ENCODE measurements around the gene CAMSAP2.
A peak's percentile ranks its signal among the peaks of the same experiment; 100 is the strongest.
"Not testable (repeated sequence)": the region's sequence is repeated elsewhere in the genome, so short reads cannot be mapped to it uniquely, and the experiment has no call there.

Gene CAMSAP2

DNA sequence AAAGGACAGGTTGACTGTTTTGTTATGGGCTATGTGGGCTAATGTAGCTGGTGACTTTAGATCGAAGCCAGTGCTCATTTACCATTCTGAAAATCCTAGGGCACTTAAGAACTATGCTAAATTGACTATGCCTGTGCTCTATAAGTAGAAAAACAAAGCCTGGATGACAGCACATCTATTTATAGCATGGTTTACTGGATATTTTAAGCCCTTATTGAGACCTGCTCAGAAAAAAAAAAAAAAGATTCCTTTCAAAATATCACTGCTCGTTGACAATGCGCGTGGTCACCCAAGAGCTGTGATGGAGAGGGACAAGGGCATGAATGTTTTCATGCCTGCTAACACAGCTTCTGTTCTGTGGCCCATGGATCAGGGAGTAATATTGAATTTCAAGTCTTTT, 48.1 kb downstream of the CAMSAP2 start:
- no peak for DNase-seq

DNA sequence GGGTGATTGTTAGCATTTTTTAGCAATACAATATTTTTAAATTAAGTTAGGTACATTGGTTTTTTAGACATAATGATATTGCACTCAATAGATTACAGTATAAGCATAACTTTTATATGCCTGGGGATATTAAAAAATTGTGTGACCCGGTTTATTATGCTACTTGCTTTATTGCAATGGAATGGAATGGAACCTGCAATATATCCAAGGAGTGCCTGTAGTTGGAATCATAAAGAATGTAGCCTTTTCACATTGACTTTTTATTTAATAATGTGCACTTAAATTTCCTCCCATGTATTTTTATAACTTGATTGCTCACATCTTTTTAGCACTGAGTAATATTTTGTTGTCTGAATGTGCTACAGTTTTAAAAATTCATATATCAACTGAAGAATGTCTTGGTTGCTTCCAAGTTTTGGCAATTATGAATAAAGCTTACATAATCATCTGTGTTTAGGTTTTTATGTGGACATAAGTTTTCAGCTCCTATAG, 49.2 kb downstream of the CAMSAP2 start:
- DNase-seq = no peak

DNA sequence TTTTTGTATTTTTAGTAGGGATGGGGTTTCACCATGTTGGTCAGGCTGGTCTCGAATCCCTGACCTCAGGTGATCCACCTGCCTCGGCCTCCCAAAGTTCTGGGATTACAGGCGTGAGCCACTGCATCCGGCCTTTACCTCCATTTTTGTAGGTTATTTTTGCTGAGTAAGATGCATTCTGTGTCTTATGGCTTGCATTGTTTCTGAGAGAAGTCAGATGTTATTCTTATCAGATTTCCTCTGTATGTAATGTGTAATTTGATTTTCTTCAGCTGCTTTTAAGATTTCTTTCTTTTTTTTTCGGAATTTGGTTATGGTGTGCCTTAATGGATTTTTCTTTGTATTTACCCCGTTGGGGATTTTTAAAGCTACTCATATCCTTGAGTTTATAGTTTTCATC, 52.3 kb downstream of the CAMSAP2 start:
- not testable (repeated sequence) for DNase-seq

DNA sequence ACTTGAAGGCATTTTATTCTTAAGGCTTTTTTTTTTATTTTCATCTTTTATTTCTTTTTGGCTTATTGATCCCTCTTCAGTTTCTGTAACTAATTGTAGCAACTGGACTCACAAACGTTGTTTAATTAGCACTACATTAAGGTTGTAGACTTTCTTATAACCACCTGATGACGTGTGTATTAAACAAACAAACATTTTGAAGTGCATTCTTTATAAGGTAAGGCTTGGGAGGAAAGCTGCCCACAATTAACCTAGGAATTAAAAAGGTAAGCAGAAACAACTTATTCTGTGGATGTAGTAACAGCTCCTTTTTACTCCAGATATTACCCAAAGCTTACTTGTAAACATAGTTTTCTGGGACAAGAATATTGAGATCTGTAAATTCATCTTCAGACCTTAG, 55.0 kb downstream of the CAMSAP2 start:
- no peak for DNase-seq

DNA sequence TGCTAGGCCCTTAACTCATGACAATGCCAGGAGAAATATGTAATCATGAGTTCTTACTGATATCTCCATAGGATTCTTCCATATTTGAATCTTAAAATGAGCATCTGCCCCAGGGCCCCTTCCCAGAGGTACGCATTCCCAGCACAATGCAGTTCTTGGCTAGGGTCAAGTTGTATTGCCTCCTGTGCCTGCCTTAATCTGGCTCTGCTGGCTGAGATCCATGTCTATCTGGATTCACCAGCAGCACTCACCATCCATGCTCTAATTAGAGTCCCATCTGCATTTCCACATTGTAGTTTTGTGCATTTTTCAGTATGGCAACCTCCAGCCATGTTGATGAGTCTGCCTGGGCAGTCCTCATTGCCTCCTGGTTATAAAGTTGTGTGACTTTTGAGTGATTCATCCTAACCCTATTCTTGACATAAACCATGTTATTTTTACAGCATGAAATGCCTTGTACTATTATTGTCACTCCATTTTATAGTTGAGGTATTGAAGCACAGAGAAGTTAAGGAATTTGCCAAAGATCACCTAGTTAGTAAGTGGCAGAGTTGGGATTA, 55.9 kb downstream of the CAMSAP2 start:
- DNase-seq = no peak

DNA sequence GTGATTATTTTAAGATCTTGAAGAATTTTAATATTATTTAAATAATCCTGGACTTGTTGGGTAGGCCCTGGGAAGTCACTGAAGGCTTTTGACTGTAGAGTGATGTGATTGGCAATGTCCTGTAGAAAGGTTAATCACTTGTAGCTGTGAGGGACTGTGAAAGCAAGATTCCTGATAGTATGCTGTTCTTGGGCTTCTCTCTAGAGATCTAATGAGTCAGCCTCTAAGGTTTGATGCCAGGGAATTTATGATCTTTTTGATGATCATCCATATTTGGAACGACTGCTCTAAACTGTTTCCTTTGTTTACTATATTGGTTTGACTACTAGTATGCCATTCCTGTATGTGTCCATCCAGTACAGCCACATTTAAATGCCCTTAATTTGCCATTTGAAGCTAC, 56.5 kb downstream of the CAMSAP2 start:
- DNase-seq = peak; percentile 10

DNA sequence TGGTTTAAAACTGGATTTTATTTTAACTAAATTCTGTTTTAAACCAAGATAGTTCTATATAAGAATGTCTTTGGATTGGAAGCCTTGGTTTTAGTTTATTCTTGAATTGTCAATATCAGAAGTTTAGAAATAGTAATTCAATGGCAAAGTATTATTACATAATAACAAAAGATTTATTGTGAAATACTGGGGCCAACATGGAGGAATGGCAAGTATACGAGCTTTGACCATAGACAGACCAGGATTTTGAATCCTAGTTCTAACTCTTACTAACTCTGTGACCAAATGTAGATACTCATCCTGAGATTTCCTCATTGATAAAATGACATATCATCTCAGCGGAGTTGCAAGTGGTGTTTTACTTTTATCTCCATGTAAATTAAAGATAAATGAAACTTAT, 63.3 kb downstream of the CAMSAP2 start:
- DNase-seq = no peak

DNA sequence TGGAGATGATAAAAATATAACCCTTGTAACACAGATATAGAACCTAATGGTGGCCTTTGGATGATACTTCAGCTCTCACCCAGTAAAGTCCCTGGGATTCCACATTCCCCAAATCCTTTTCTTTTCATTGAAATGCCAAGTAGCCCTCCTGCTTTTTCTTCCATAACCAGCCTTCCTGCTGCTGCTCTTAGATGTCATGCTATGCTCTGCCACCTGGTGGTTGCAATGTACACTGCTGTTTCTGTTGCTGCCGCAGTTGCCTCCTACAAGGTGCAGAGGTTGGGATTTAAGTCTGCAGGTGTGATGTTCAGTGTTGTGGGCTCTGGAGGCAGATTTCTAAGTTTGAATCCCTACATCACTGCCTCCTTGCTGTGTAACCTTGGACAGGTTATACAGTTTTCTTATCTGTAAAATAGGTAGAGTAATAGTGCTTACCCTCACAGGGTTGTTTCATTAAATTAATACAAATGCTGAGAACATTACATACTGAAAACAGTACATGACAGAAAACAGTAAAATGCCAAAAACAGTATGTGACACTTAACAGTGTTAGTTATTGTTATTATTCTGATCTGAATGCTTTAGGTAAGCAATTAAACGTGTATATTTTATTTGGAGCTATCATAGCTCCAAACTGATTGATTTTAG, 64.3 kb downstream of the CAMSAP2 start:
- DNase-seq = peak; percentile 58

DNA sequence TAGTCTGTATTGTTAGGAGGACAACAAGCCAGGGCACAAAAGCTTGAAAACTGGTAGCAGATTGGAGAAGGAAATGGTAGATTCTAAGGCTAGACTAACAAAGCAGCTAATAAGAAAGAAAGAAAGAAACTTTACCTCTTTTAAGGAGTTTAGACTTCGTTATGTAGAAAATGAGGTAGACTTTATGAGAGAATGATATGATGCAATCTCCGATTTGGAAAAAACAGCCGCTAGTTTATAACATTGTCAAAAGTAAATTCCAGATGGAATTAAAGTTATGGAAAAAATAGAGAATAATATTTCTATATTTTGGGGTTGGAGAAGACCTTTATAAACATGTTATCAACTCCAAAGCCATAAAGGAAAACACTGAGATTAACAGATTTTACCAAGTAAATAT, 67.0 kb downstream of the CAMSAP2 start:
- DNase-seq = no peak

DNA sequence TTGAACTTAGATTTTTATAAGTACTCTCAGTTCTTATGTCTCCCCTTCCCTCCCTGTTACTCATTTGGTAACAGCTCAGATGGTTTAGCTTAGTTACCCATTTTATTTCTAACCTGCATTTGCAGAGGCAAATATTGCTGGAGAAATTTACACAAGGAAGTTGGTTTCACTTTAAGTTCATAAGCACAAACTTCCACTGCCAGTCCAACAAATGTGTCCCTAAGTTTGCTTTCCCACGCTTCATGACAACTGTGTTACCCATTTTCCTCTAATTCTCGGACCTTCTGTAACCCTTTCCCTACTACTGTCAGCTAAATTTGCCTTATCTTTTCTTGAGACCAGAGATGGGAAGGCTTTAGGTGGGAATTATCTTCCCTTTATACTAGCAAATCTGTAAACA, 70.2 kb downstream of the CAMSAP2 start:
- no peak for DNase-seq

DNA sequence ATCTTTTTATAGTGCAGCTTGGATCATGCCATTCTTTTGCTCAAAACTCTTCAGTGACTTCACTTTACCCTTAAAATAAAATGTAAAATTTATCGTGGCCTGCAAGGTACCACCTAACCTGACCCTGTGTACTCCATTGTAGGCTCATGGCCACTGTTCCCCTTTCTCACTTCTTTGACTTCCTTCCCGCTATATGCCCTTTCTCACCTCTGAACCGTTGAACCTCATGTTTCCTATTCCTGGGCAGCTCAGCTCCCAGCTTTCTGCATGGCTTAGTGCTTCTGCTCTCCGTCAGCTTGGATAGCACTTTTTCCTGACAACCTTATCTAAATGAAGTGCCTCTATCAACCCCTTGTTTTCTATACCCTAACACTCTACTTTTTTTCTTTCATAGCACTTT, 73.0 kb downstream of the CAMSAP2 start:
- no peak for DNase-seq

DNA sequence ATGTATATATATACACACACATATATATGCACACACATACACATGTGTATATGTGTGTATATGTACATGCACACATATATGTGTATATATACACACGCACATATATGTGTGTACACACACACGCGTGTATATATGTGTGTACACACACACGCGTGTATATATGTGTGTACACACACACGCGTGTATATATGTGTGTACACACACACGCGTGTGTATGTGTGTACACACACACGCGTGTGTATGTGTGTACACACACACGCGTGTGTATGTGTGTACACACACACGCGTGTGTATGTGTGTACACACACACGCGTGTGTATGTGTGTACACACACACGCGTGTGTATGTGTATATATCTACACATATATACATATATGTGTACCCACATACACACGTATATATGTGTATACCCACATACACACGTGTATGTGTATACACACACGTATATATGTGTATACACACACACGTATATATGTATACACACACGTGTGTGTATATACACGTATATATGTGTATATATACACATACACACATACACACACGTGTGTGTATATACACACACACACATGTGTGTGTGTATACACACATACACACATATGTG, 78.0 kb downstream of the CAMSAP2 start:
- not testable (repeated sequence) for DNase-seq

DNA sequence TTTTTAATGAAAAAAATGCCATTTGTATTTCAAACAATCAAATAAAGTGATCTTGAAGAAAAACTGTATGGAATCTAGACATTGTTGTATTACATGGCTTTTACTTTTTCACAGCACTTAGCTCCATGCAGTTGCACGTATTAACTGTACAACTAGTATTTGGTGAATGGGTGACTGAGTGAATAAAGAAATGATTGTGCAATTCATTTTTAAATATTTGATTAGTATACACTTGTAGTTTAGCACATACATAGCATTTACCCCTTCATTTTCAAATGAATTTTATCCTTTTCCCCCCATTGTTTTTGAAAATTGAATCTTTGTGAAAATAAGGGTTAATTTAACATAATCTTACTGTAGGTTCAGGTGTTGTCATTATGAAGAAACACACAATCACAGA, 79.6 kb downstream of the CAMSAP2 start:
- no peak for DNase-seq

DNA sequence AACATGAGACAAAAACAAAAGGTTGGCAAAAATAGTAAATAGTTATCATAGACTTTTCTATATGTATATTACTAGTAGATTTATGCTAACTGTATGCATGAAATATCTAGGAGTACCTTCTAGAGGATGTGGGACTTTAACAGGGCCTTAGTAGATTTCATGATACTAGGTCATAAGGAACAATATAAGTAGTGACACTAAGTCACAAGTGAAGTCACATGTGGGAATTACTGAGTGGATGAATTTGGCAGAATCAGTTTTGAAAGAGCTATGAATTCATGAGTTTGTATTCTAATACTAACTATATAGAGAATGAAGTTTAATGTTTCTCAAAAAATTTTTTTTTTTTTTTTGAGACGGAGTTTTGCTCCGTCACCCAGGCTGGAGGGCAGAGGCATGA, 81.0 kb downstream of the CAMSAP2 start:
- no peak for DNase-seq

DNA sequence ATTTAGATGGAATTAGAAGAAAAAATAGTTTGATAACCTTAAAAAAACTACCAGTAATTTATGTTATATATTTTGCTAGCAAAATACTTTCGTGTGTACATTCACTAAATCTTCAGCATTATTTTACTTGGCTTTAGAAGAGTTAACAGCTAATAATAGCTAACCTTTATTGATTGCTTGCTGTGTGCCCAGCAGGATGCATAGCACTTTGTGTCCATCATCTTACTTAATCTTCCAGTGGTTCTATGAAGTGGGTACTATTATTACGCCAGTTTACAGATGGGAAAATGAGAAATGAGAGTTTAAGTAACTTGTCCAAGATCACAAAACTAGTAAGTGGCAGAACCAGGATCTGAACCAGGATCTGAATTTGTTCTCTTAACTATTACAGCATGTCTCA, 92.4 kb downstream of the CAMSAP2 start:
- no peak for DNase-seq

DNA sequence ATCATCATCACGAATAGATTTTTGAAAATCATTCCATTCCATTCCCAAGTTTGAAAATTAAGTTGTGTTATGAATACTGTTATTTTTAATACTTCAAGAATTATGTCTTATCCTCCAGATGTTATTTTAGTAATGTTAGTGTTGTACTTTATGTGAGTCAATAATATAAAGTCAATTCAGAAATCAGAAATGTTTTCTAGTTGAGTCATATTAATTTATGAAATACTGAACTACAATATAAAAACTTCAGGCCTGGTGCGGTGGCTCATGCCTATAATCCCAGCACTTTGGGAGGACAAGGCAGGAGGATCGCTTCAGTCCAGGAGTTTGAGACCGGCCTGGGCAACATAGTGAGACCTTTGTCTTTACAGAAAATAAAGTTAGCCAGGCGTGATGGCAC, 95.7 kb downstream of the CAMSAP2 start:
- no peak for DNase-seq

DNA sequence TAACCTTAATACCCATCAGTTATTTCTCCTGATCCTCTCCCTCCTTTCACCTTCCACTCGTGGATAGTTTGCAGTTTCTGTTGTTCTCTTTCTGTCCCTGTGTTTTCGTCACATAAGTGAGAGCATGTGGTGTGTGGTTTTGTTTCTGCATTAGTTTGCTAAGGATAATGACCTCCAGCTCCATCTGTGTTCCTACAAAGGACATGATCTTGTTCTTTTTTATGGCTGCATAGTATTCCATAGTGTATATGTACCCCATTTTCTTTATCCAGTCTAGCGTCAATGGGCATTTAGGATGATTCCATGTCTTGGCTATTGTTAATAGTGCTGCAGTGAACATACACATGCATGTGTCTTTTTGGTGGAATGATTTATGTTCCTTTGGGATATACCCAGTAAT, 97.5 kb downstream of the CAMSAP2 start:
- no peak for DNase-seq

DNA sequence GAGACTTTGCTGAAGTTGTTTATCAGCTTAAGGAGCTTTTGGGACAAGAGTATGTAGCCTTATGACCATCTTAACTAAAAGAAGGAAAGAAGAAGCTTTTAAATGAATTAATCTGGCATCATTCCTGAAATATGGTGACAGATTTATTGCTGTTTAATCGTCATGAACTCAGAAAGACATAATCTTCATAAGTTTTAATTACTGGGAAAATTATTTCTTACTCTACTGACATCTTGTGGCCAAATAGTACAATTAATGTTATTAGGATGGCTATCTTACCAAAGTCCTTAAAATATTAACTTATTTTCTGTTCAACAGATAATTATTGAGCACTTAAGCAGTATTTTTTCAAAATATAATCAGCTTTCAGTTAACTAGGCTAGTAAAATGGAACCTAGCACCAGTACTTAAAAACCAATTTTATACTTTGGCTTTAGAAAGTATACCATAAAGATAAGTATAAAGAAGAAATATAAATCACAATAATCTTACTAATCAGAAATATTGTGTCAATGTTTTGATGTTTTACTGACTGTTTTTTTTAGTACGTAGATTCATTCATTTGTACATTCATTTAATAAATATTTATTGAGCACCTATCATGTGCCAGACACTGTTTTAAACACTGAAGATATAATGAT, 99.4 kb downstream of the CAMSAP2 start:
- no peak for DNase-seq

DNA sequence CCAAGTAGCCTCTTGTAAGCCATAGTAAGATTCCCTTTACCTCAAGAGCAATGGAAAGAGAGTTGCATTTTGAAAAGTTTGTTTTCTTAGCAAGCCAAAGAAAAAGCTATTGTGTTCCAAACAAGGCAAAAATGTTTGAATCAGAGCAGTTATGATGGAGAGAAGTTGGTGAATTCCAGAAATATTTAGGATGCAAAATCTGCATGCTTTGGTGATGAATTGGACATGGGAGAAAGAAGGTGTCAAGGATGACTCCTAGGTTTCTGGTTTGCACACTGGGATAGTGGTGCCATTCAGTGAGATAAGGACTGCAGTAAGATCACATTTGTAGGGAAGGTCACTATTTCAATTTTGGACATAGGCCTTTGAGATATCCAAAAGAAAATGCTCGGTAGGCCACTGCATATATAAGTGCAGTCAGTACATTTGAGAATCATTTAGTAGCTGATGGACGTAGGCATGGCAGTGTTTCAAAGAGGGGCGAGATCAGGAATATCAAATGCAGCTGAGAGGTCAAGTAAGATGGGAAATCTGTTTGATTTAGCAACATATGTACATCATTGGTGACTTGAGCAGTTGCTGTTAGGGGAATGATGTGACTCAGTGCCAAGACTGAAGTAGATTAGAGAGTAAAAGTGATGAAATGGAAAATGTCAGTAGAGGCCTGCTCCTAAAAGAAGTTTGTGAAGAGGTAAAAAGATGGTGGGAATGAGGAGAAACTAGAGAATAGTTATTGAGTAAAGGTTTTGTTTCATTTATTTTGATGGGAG, 100.2 kb downstream of the CAMSAP2 start:
- peak; percentile 3 for DNase-seq

DNA sequence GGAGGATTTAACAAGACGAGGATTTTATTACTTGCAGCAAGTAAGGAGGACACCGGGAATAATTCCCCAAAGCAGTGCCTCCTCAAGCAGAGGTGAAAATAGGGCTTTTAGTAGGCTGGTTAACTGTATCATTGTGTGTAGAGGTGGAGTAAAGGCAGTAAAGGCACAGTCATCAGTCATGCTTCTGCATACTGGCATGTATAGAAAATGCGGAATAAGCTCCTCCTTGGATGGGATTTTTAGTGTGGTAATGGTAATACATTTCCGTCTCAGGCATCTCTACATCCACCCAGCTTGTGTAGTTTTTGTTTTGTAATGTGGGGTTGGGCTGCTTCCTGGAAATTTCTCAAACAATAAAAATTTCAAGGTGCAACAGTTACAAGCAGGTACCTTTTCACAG, 106.7 kb downstream of the CAMSAP2 start:
- no peak for DNase-seq

DNA sequence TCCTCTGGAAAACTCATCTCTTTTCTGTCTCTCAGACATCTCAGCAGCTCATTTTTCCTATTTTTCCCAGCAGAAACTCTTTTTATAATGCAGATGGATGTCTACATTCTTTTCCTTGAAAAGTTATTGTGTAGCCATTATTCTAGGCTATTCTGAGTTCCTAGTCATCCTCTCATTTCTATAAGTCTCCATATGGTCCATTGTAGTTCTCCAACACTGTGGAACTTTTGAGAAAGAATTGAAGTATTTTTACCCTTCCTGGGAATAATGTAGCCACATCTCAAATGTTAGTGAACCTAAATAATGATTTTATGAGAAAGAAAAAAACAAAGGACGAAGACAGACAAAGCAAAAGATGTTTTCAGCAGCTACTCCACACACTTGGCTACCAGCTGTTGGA, 107.7 kb downstream of the CAMSAP2 start:
- no peak for DNase-seq

DNA sequence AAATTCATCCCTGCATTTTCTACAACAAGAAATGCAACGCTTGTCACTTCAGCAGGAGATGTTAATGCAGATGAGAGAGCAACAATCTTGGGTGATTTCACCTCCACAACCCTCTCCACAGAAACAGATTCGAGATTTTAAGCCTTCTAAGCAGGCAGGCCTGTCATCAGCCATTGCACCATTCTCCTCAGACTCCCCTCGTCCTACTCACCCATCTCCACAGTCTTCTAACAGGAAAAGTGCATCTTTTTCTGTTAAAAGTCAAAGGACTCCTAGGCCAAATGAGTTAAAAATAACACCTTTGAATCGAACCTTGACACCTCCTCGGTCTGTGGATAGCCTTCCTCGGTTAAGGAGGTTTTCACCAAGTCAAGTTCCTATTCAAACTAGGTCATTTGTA, 110.7 kb downstream of the CAMSAP2 start:
- no peak for DNase-seq

DNA sequence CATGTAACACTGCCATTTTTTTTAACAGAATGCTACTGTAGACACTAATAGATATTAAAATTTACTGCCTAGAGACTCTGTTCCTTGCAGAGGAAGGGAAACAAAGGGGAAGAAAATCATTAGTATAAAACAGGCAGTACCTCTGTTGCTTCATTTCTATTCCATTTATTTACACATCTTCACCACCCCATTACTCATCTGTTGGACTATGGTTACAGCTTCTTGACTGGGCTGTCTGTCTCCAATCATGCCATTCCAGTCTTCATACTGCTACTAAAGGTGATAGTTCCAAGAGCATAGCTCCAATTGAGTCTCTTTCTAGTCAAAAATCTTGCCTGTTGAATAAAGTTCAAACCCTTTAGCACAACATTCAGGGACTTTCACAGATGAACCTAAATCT, 111.9 kb downstream of the CAMSAP2 start:
- DNase-seq = no peak
